ENCODE results near the gene NDUFC1. TPM values are rescaled to one million over a fixed set of nuclear protein-coding genes. Genes with fewer than 3 reads are reported as not detected.

Gene NDUFC1
- total and polyA plus RNA-seq, 9 of the 15 experiments (the other 6 are each of a cell fraction or from before 2014, with no cell fraction given), result 58.9 to 378 (median 120) TPM

DNA sequence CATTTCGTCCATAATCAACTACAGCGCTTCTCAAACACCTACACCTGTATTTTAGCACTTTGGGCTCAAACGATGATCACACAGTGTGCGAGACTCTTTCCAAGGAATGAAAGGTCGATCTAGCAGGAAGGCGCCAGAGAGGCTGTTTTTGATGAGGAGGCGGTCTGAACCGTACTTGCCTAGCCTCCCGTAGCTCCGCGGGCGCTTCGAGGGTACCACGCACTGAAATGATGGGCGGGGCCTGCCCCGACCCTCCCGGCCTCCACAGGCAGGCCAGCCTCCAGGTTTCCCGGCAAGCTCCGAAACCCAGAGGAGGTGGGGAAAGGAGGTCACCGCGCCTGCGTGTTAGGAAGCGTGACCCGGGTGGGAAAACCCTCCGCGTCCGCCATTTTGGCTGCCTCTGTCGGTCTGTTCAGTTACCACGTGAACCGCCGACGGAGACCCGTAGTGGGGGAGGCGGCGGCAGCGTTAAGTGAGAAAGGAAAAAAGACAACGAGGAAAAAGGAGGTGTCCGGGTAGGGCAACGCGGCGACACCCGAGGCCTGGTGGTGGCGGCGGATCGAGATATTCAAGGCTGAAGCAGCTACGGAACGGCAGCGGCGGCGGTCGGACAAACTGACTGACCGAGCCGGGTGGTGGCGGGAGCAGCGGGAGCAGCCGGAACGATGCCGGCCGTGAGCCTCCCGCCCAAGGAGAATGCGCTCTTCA is 1.0 kb downstream of the NDUFC1 start, which contains the start of gene NAA15 (continued):
- TF ChIP-seq, protein P1, sequence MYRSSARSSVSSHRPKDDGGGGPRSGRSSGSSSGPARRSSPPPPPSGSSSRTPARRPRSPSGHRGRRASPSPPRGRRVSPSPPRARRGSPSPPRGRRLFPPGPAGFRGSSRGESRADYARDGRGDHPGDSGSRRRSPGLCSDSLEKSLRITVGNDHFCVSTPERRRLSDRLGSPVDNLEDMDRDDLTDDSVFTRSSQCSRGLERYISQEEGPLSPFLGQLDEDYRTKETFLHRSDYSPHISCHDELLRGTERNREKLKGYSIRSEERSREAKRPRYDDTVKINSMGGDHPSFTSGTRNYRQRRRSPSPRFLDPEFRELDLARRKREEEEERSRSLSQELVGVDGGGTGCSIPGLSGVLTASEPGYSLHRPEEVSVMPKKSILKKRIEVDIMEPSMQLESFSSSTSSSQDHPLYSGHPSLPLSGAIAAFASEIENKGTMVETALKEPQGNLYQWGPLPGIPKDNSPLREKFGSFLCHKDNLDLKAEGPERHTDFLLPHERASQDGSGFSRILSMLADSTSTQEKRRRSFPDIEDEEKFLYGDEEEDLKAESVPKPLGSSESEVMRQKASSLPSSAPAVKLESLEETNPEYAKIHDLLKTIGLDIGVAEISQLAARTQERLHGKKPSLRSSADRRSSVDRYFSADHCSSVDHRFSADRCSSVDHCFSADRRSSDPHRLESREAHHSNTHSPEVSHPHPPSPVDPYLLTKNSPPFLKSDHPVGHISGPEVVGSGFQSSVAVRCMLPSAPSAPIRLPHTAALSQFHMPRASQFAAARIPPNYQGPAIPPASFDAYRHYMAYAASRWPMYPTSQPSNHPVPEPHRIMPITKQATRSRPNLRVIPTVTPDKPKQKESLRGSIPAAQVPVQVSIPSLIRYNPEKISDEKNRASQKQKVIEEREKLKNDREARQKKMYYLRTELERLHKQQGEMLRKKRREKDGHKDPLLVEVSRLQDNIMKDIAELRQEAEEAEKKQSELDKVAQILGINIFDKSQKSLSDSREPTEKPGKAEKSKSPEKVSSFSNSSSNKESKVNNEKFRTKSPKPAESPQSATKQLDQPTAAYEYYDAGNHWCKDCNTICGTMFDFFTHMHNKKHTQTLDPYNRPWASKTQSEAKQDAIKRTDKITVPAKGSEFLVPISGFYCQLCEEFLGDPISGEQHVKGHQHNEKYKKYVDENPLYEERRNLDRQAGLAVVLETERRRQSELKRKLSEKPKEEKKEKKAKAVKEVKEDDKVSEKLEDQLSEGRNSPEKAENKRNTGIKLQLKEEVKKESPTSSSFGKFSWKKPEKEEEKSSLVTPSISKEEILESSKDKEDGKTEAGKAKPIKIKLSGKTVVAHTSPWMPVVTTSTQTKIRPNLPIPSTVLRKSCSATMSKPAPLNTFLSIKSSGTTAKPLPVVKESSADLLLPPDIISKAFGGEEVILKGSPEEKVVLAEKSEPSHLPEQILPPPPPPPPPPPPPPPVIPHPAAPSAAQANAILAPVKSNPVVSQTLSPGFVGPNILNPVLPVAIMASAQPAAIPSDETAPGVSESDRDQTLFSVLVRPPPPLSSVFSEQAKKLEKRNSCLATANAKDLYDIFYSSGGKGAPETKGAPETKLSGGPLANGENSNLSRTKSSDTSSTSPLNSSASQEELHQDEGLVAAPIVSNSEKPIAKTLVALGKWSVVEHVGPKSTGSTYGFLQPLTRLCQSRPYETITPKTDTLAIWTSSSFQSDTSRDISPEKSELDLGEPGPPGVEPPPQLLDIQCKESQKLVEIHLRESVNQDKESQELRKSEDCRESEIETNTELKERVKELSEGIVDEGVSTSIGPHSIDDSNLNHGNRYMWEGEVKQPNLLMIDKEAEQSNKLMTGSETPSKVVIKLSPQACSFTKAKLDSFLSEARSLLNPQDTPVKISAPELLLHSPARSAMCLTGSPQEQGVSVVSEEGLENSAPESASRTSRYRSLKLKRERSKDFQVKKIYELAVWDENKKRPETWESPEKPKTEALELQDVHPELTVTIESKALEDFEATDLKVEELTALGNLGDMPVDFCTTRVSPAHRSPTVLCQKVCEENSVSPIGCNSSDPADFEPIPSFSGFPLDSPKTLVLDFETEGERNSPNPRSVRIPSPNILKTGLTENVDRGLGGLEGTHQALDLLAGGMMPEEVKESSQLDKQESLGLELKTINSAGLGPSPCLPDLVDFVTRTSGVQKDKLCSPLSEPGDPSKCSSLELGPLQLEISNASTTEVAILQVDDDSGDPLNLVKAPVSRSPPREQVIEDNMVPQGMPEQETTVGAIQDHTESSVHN (IDR thresholded peaks at IDR 0.05; ENCODE audit: borderline replicate concordance in 1 of 2, low read depth in 1 of 2), result no peak
- TF ChIP-seq BDP1 (IDR thresholded peaks at IDR 0.05; ENCODE audit: insufficient read depth, insufficient read length) (no peak), TGIF2 (CRISPR knock-in tag; IDR thresholded peaks at IDR 0.05) (0 out of 2 replicates have a peak, but pooled peaks have one; percentile 42), ZNF146 (CRISPR knock-in tag; IDR thresholded peaks at IDR 0.05; ENCODE audit: unreplicated experiment) (no peak), ZNF197 (CRISPR knock-in tag; IDR thresholded peaks at IDR 0.05; ENCODE audit: low read depth) (no peak), POLR2H (tag; IDR thresholded peaks at IDR 0.05; ENCODE audit: low read depth) (peak; percentile 83), ZNF512 (tag; IDR thresholded peaks at IDR 0.05) (no peak), SMARCB1 (IDR thresholded peaks at IDR 0.05; ENCODE audit: insufficient read length, low read depth) (no peak), SIN3A (IDR thresholded peaks at IDR 0.05; ENCODE audit: borderline replicate concordance in 2 of 2, control insufficient read depth in 1 of 2, low read depth in 2 of 2, low read length in 2 of 2) (peak in 1 of 2 experiments; percentile 77; a peak in 3 of 4 replicates), NEUROD1 (IDR thresholded peaks at IDR 0.05; ENCODE audit: borderline replicate concordance, low read depth, low read length, partially characterized antibody) (peak; percentile 65), SRF (CRISPR knock-in tag; IDR thresholded peaks at IDR 0.05) (0 out of 4 replicates have a peak, but pooled peaks of 1 of the 2 experiments have one; percentile 18), EP400 (IDR thresholded peaks at IDR 0.05) (peak; percentile 99), SAP30 (IDR thresholded peaks at IDR 0.05; ENCODE audit: borderline replicate concordance, insufficient read depth, low read depth, low read length, poor library complexity, severe bottlenecking) (peak; percentile 93), JUN (IDR thresholded peaks at IDR 0.05; ENCODE audit: borderline replicate concordance, low read depth, low read length) (no peak), JUN (CRISPR knock-in tag; IDR thresholded peaks at IDR 0.05; ENCODE audit: borderline replicate concordance) (peak; percentile 77; the same call in 1 of the 2 replicates), RBM15 (IDR thresholded peaks at IDR 0.05; ENCODE audit: insufficient read depth, low read length) (no peak)

Measured in K562 (cell line).